H1 (cell line): ENCODE data around the gene TMEM117. TPM values are rescaled to one million over a fixed set of nuclear protein-coding genes. Genes with fewer than 3 reads are reported as not detected.

ENCODE experiments used
- CTCF ChIA-PET: fragments of 300-600 bp; sonication (Branson Sonifier 250); formaldehyde crosslinking; loops from one replicate; lab custom pipeline; 2021; ENCODE audit not compliant: partially characterized antibody; lab: Charles Lee
- POLR2A ChIA-PET: fragments of 300-600 bp; sonication (Branson Sonifier 250); formaldehyde crosslinking; loops from one replicate; lab custom pipeline; 2021; ENCODE audit warnings: inconsistent platforms; ENCODE audit not compliant: partially characterized antibody; lab: Charles Lee
- DNase-seq, 2 experiments: peaks; one replicate each; pipeline versions ENCODE4 v3.0.0 to v3.0.0-alpha.2; 2010 to 2022; ENCODE audit warnings: low spot score in 2 of 2, low read depth in 1 of 2, mixed read lengths in 1 of 2
- FAIRE-seq: peaks from 2 replicates; lab custom pipeline; 2011; peaks lifted over from hg19 to GRCh38; lab: Jason Lieb, UNC
- H2AFZ ChIP-seq: 2 replicates; pipeline ENCODE4 v1.8.1; 2012; ENCODE audit warnings: low read length, inconsistent platforms
- H2AK5ac ChIP-seq: 2 replicates; pipeline ENCODE4 v1.6.1; 2013; ENCODE audit warnings: low read depth, low read length
- H2BK120ac ChIP-seq: replicated peaks from 2 replicates; pipeline ENCODE3; 2013; ENCODE audit warnings: low read depth, low read length, inconsistent platforms
- H2BK12ac ChIP-seq: 2 replicates; pipeline ENCODE4 v1.6.1; 2013; ENCODE audit warnings: low read depth, low read length
- H2BK15ac ChIP-seq: 2 replicates; pipeline ENCODE4 v1.6.1; 2013; ENCODE audit warnings: low read length
- H2BK20ac ChIP-seq: 2 replicates; pipeline ENCODE4 v1.6.1; 2013; ENCODE audit warnings: low read length
- H2BK5ac ChIP-seq: 2 replicates; pipeline ENCODE4 v1.6.1; 2013; ENCODE audit warnings: low read depth, low read length
- H3K14ac ChIP-seq: 2 replicates; pipeline ENCODE4 v1.6.1; 2013; ENCODE audit warnings: inconsistent platforms; ENCODE audit not compliant: insufficient read length
- H3K18ac ChIP-seq: 2 replicates; pipeline ENCODE4 v1.6.1; 2013; ENCODE audit warnings: low read length; ENCODE audit errors: extremely low read depth
- H3K23ac ChIP-seq: 2 replicates; pipeline ENCODE4 v1.6.1; 2013; ENCODE audit warnings: inconsistent platforms; ENCODE audit not compliant: insufficient read length
- H3K23me2 ChIP-seq: 2 replicates; pipeline ENCODE4 v1.6.1; 2013; ENCODE audit warnings: low read depth, low read length
- H3K27ac ChIP-seq: 2 replicates; pipeline ENCODE4 v1.6.1; 2011; ENCODE audit warnings: low read depth, low read length, inconsistent platforms
- H3K27me3 ChIP-seq, 4 experiments: replicated peaks in 1 of 4; 1 replicate in 1 of 4; 2 replicates in 3 of 4; pipeline versions ENCODE4 v1.6.1 to v1.8.1; 2011 to 2013; ENCODE audit warnings: low read length in 3 of 4, mild to moderate bottlenecking in 3 of 4, inconsistent platforms in 2 of 4, mixed read lengths in 2 of 4, moderate library complexity in 1 of 4; ENCODE audit not compliant: control insufficient read depth in 3 of 4, insufficient read depth in 3 of 4; ENCODE audit errors: extremely low read depth in 1 of 4
- H3K36me3 ChIP-seq, 4 experiments: 2 replicates each; pipeline versions ENCODE4 v1.6.1 to v1.8.1; 2011 to 2013; ENCODE audit warnings: mild to moderate bottlenecking in 4 of 4, low read length in 3 of 4, moderate library complexity in 2 of 4, control low read depth in 1 of 4, inconsistent platforms in 1 of 4; ENCODE audit not compliant: insufficient read depth in 4 of 4, control insufficient read depth in 2 of 4
- H3K4ac ChIP-seq: replicated peaks from 2 replicates; pipeline ENCODE3; 2013; ENCODE audit warnings: low read length, low read depth, mixed read lengths, inconsistent platforms; ENCODE audit not compliant: insufficient read length
- H3K4me1 ChIP-seq, 4 experiments: replicated peaks in 1 of 4; 1 replicate in 1 of 4; 2 replicates in 3 of 4; pipeline versions ENCODE4 v1.6.1 to v1.8.1; 2011 to 2013; ENCODE audit warnings: low read length in 3 of 4, inconsistent platforms in 2 of 4, mixed read lengths in 1 of 4; ENCODE audit not compliant: insufficient read depth in 4 of 4, control insufficient read depth in 3 of 4
- H3K4me2 ChIP-seq, 2 experiments: 2 replicates each; pipeline versions ENCODE4 v1.6.1 to v1.8.1; 2011 to 2013; ENCODE audit warnings: low read depth in 2 of 2, low read length in 2 of 2, control low read depth in 1 of 2, inconsistent platforms in 1 of 2, mild to moderate bottlenecking in 1 of 2; ENCODE audit not compliant: insufficient read depth in 1 of 2
- H3K4me3 ChIP-seq, 4 experiments: fragments of 200-600, 300-600 bp in 1 of 4; sonication (generic), shearing (Covaris generic), sonication (Bioruptor Twin) in 1 of 4; 2 replicates each; pipeline versions ENCODE4 v1.5.1 to v1.8.1; 2011 to 2016; ENCODE audit warnings: low read length in 4 of 4, low read depth in 3 of 4, control low read depth in 2 of 4, inconsistent platforms in 2 of 4, mild to moderate bottlenecking in 2 of 4, mixed read lengths in 1 of 4, moderate library complexity in 1 of 4; ENCODE audit not compliant: insufficient read depth in 2 of 4; ENCODE audit errors: extremely low read depth in 1 of 4
- H3K56ac ChIP-seq: replicated peaks from 2 replicates; pipeline ENCODE3; 2013; ENCODE audit warnings: low read depth, mild to moderate bottlenecking, mixed read lengths, low read length, inconsistent platforms; ENCODE audit not compliant: insufficient read length
- H3K79me1 ChIP-seq: 2 replicates; pipeline ENCODE4 v1.6.1; 2013; ENCODE audit warnings: low read depth, low read length, control low read depth
- H3K79me2 ChIP-seq, 2 experiments: 2 replicates each; pipeline versions ENCODE4 v1.6.1 to v1.8.1; 2012 to 2013; ENCODE audit warnings: low read length in 2 of 2, mild to moderate bottlenecking in 2 of 2, inconsistent platforms in 1 of 2; ENCODE audit not compliant: insufficient read depth in 2 of 2, control insufficient read depth in 1 of 2
- H3K9ac ChIP-seq, 4 experiments: replicated peaks in 1 of 4; 1 replicate in 1 of 4; 2 replicates in 3 of 4; pipeline versions ENCODE4 v1.6.1 to v1.8.1; 2011 to 2013; ENCODE audit warnings: low read depth in 3 of 4, low read length in 3 of 4, control low read depth in 2 of 4, mild to moderate bottlenecking in 2 of 4, moderate library complexity in 2 of 4, inconsistent platforms in 1 of 4; ENCODE audit errors: extremely low read depth in 1 of 4
- H3K9me3 ChIP-seq, 2 experiments: 2 replicates each; pipeline versions ENCODE4 v1.6.1 to v1.8.1; 2012 to 2013; ENCODE audit warnings: mild to moderate bottlenecking in 2 of 2, moderate library complexity in 2 of 2, control low read depth in 1 of 2, inconsistent platforms in 1 of 2, low read depth in 1 of 2, low read length in 1 of 2, mixed read lengths in 1 of 2; ENCODE audit not compliant: insufficient read depth in 2 of 2
- H4K20me1 ChIP-seq, 2 experiments: replicated peaks in 1 of 2; 2 replicates each; pipeline versions ENCODE3 to v1.8.1; 2011 to 2013; ENCODE audit warnings: inconsistent platforms in 2 of 2, low read length in 2 of 2, mild to moderate bottlenecking in 1 of 2; ENCODE audit not compliant: insufficient read depth in 2 of 2, control insufficient read depth in 1 of 2
- H4K5ac ChIP-seq: 2 replicates; pipeline ENCODE4 v1.6.1; 2013; ENCODE audit warnings: low read length, low read depth, mixed read lengths, inconsistent platforms; ENCODE audit not compliant: insufficient read length
- H4K8ac ChIP-seq: 2 replicates; pipeline ENCODE4 v1.8.0; 2013; ENCODE audit warnings: mild to moderate bottlenecking, moderate library complexity, low read length, inconsistent platforms; ENCODE audit not compliant: insufficient read depth; ENCODE audit errors: extremely low read depth
- H4K91ac ChIP-seq: replicated peaks from 2 replicates; pipeline ENCODE3; 2013; ENCODE audit warnings: low read length, mixed read lengths, inconsistent platforms; ENCODE audit not compliant: insufficient read length
- EZH2 ChIP-seq: fragments of 200-600 bp; sonication (generic); IDR thresholded peaks from 2 replicates; pipeline ENCODE4 v1.7.1; 2012; ENCODE audit warnings: low read depth, mild to moderate bottlenecking, moderate library complexity, low read length, inconsistent platforms; ENCODE audit not compliant: severe bottlenecking
- SP1 ChIP-seq: IDR thresholded peaks from 2 replicates; pipeline ENCODE4 v1.6.1; 2011; ENCODE audit warnings: low read depth, low read length
- WGBS, 2 experiments: shearing (Covaris generic) in 1 of 2; methylation state at CpG; one replicate each; pipeline versions ENCODE4 v1.1.6 to v1.1.7; 2013 to 2015; ENCODE audit warnings: low lambda C conversion rate in 2 of 2, mixed read lengths in 2 of 2, inconsistent platforms in 1 of 2, low coverage in 1 of 2, missing lambda C conversion rate in 1 of 2; ENCODE audit not compliant: insufficient replicate concordance in 2 of 2, insufficient coverage in 1 of 2, insufficient read length in 1 of 2; ENCODE audit errors: extremely low coverage in 1 of 2, missing lambda C conversion rate in 1 of 2; 5-methylcytosine and 5-hydroxymethylcytosine counted together
- polyA plus RNA-seq, 7 experiments: library from polyadenylated mRNA; depleted of rRNA in 3 of 7; stranded (reverse) in 5 of 7; unstranded in 2 of 7; fragments of >200 nt in 5 of 7; fragments of 200-250 nt in 2 of 7; gene quantifications; 1 replicate in 5 of 7; 2 replicates in 1 of 7; 4 replicates in 1 of 7; pipeline versions ENCODE4 v1.2.1 to v1.2.3, GENCODE V29; 2011 to 2013; ENCODE audit warnings: missing spikeins in 2 of 7, mixed read lengths in 2 of 7
- total RNA-seq: library from RNA; stranded (reverse); fragmentation: NEBNext Ultra II Directional; extraction: Animal tissue kit (Norgen Biotek cat#: 25700); gene quantifications from 2 replicates; pipeline ENCODE4 v1.2.1, GENCODE V29; 2021

TMEM117 gene
- total and polyA plus RNA-seq, 2 of the 8 experiments (the other 6 are each of a cell fraction or from before 2014, with no cell fraction given) = 0.80 to 1.4 TPM

DNA sequence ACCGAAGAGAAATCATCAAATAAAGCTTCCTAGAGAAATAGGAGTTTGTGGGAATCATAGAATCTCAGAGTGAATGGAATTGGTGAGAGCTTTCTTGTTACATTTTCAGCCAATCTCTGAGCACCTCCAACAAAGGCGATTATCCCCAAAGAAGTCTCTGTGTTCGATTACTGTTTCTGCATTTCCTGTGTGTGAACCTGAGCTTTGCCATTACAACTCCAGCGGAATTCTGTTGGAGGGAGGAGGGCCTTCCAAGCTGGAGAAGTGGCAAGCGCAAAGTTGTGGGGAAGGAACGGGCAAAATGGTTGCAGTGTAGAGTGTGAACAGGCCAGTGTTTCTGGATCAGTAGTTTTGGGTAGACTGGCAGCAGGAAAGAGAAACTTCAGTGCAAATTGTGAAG lies 23.1 kb downstream of the TMEM117 start:
- no peak overlapping the region for H2AK5ac ChIP-seq
- no peaks in the 10 kb centered on the region for H4K20me1 ChIP-seq
- H3K79me1 ChIP-seq = no peaks in the 10 kb centered on the region
- no peak overlapping the region for H3K18ac ChIP-seq
- no peak overlapping the region for H3K4me3 ChIP-seq
- no peak overlapping the region for H4K5ac ChIP-seq
- no peak overlapping the region for H2BK20ac ChIP-seq
- no peak overlapping the region for H2BK120ac ChIP-seq
- H3K23me2 ChIP-seq = 0 out of 2 replicates have a peak, but pooled peaks cover 2% of the 10 kb centered on the region
- ChIA-PET POLR2A (interaction anchor here (0.9 kb wide), 1 partner anchor 52 kb away, joined by 3 read pairs; no protein-coding TSS in a partner anchor), CTCF (interaction anchor here (0.6 to 0.8 kb wide), 3 partner anchors 43 to 82 kb away, joined by 3 read pairs; no protein-coding TSS in a partner anchor)
- H3K36me3 ChIP-seq = no peaks in the 10 kb centered on the region
- H4K91ac ChIP-seq = no peak overlapping the region
- no peak overlapping the region for H3K4me2 ChIP-seq
- H3K27ac ChIP-seq = no peak overlapping the region
- H3K56ac ChIP-seq = no peak overlapping the region
- H3K9me3 ChIP-seq = peaks cover 0 to 1% of the 10 kb centered on the region in 2 experiments; a peak in 1 of 4 replicates
- FAIRE-seq (no peak), DNase-seq (no peak)
- TF ChIP-seq EZH2 = no peak
- TF ChIP-seq SP1 = no peak
- H4K8ac ChIP-seq = no peak overlapping the region
- peaks cover 0 to 3% (median 0%) of the 10 kb centered on the region in 4 experiments; a peak in 2 of 7 replicates for H3K4me1 ChIP-seq
- H3K14ac ChIP-seq = no peak overlapping the region
- no peak overlapping the region for H2BK15ac ChIP-seq
- 69% methylated on average over 6 of the region's 6 CpGs; no CpG with 5 or more reads in 1 of the 2 experiments for WGBS, 2 experiments
- no peak overlapping the region for H3K4ac ChIP-seq
- no peaks in the 10 kb centered on the region for H3K79me2 ChIP-seq
- no peaks in the 10 kb centered on the region for H3K27me3 ChIP-seq
- no peak overlapping the region for H2BK12ac ChIP-seq
- H3K23ac ChIP-seq = no peak overlapping the region
- peak overlapping the region; percentile 81 for H2AFZ ChIP-seq
- H3K9ac ChIP-seq = no peak overlapping the region
- H2BK5ac ChIP-seq = no peak overlapping the region
